Esophagus squamous epithelium (tissue), 4 donors: ENCODE measurements around the gene DOK6.

Source experiments
- CTCF ChIP-seq, 6 experiments: fragments of 450-650 bp in 4 of 6; fragments of 200-600 bp in 2 of 6; sonication (generic) in 2 of 6; IDR thresholded peaks; one replicate each; pipeline ENCODE4 v1.5.1; 2016 to 2019; ENCODE audit warnings: antibody characterized with exemption in 6 of 6, mild to moderate bottlenecking in 4 of 6, moderate library complexity in 4 of 6
- POLR2A ChIP-seq, 4 donors: fragments of 450-650 bp; IDR thresholded peaks; one replicate each; pipeline ENCODE4 v1.6.1; 2017; ENCODE audit warnings: antibody characterized with exemption in 4 of 4, mild to moderate bottlenecking in 4 of 4, moderate library complexity in 3 of 4

DNA sequence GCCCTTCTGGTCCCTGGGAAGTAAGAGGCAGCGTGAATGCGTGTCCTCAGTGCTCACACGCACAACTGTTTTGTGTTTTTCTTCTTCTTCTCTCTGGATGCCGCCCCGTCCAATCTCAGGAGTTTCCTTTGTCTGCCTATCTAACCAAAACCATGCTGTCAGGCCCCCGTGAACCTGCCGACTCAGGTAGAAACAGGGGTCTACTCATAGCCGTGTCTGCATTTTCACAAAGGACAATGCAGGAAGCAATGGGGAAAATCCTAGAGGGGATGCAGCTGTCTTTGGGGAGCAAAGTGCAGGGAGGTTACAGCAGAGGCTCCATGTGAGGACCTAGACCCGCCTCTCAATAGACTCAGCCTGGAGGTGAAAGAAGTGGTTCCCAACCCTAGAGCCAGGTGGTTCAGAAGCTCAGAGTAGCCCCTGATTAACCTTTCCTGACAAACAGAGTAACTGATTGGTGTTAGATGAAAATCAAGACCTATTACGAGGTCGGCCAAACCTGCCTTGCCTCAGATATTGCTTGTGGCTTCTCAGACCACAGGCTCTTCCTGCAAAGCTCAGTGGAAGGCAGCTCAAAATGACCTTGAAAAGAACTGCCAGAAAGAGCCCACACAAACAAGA is 497.7 kb downstream of the DOK6 start:
- TF ChIP-seq CTCF (IDR thresholded peaks at IDR 0.05) (no peak), POLR2A (IDR thresholded peaks at IDR 0.05) (no peak)
